ENCODE results near the gene ZNF335. TPM values are rescaled to one million over a fixed set of nuclear protein-coding genes. Genes with fewer than 3 reads are reported as not detected.

The ZNF335 gene
- polyA plus RNA-seq, 1 donor: 13.4 TPM

GRCh38 chr20:45918779-45919537, 53.0 kb downstream of the ZNF335 start:
- Histone ChIP-seq H3K4me3 (ENCODE audit: low read length) (no peak overlapping the region), H3K9me3 (ENCODE audit: control insufficient read depth, low read depth, low read length) (no peaks in the 10 kb centered on the region), H3K27me3 (ENCODE audit: control insufficient read depth, insufficient read depth, low read length) (no peaks in the 10 kb centered on the region), H3K36me3 (ENCODE audit: control insufficient read depth, insufficient read depth, low read length) (no peaks in the 10 kb centered on the region), H3K4me1 (ENCODE audit: control insufficient read depth, insufficient read depth, low read length) (peaks cover 16% of the 10 kb centered on the region), H3K27ac (ENCODE audit: low read length) (peak overlapping the region; percentile 63)
- no peak for DNase-seq
- WGBS (ENCODE audit: insufficient coverage, low lambda C conversion rate): no CpG with 5 or more reads among the region's 12 CpGs

GRCh38 chr20:45918182-45918737, 53.7 kb downstream of the ZNF335 start:
- Histone ChIP-seq H3K4me3 (ENCODE audit: low read length) (no peak overlapping the region), H3K27me3 (ENCODE audit: control insufficient read depth, insufficient read depth, low read length) (no peaks in the 10 kb centered on the region), H3K4me1 (ENCODE audit: control insufficient read depth, insufficient read depth, low read length) (peaks cover 16% of the 10 kb centered on the region), H3K36me3 (ENCODE audit: control insufficient read depth, insufficient read depth, low read length) (no peaks in the 10 kb centered on the region), H3K27ac (ENCODE audit: low read length) (peak overlapping the region; percentile 63), H3K9me3 (ENCODE audit: control insufficient read depth, low read depth, low read length) (no peaks in the 10 kb centered on the region)
- DNase-seq: peak; percentile 78 to 92
- WGBS (ENCODE audit: insufficient coverage, low lambda C conversion rate): no CpG with 5 or more reads among the region's 5 CpGs

- peak in 1 of 2 donors; percentile 37 for DNase-seq
- Histone ChIP-seq H3K27ac (ENCODE audit: low read length) (peak overlapping the region; percentile 63), H3K36me3 (ENCODE audit: control insufficient read depth, insufficient read depth, low read length) (no peaks in the 10 kb centered on the region), H3K4me3 (ENCODE audit: low read length) (no peak overlapping the region), H3K27me3 (ENCODE audit: control insufficient read depth, insufficient read depth, low read length) (no peaks in the 10 kb centered on the region), H3K9me3 (ENCODE audit: control insufficient read depth, low read depth, low read length) (no peaks in the 10 kb centered on the region), H3K4me1 (ENCODE audit: control insufficient read depth, insufficient read depth, low read length) (peaks cover 16% of the 10 kb centered on the region)
- WGBS (ENCODE audit: insufficient coverage, low lambda C conversion rate): no CpG with 5 or more reads among the region's 5 CpGs
Observed at GRCh38 chr20:45917790-45918141, 54.2 kb downstream of the ZNF335 start.

GRCh38 chr20:45913116-45913515, 58.9 kb downstream of the ZNF335 start:
- H3K9me3 ChIP-seq (ENCODE audit: control insufficient read depth, low read depth, low read length): peaks cover 4% of the 10 kb centered on the region
- no peaks in the 10 kb centered on the region for H3K36me3 ChIP-seq (ENCODE audit: control insufficient read depth, insufficient read depth, low read length)
- no peak overlapping the region for H3K4me3 ChIP-seq (ENCODE audit: low read length)
- no peak overlapping the region for H3K27ac ChIP-seq (ENCODE audit: low read length)
- no peak for DNase-seq
- WGBS (ENCODE audit: insufficient coverage, low lambda C conversion rate): 75% methylated on average over 1 of the region's 5 CpGs
- peaks cover 26% of the 10 kb centered on the region for H3K4me1 ChIP-seq (ENCODE audit: control insufficient read depth, insufficient read depth, low read length)
- H3K27me3 ChIP-seq (ENCODE audit: control insufficient read depth, insufficient read depth, low read length): no peaks in the 10 kb centered on the region

- DNase-seq: no peak
- H3K4me1 ChIP-seq (ENCODE audit: control insufficient read depth, insufficient read depth, low read length): peaks cover 21% of the 10 kb centered on the region
- peaks cover 4% of the 10 kb centered on the region for H3K9me3 ChIP-seq (ENCODE audit: control insufficient read depth, low read depth, low read length)
- peak overlapping the region; percentile 51 for H3K4me3 ChIP-seq (ENCODE audit: low read length)
- no CpG with 5 or more reads among the region's 4 CpGs for WGBS (ENCODE audit: insufficient coverage, low lambda C conversion rate)
- H3K27ac ChIP-seq (ENCODE audit: low read length): no peak overlapping the region
- H3K27me3 ChIP-seq (ENCODE audit: control insufficient read depth, insufficient read depth, low read length): no peaks in the 10 kb centered on the region
- H3K36me3 ChIP-seq (ENCODE audit: control insufficient read depth, insufficient read depth, low read length): peaks cover 5% of the 10 kb centered on the region
Observed at GRCh38 chr20:45912344-45912682, 59.7 kb downstream of the ZNF335 start.

- peak within 1 kb of the TSS; percentile 51 for H3K4me3 ChIP-seq (ENCODE audit: low read length)
- H3K4me1 ChIP-seq (ENCODE audit: control insufficient read depth, insufficient read depth, low read length): peaks cover 21% of the 10 kb centered on the region
- peaks cover 4% of the 10 kb centered on the region for H3K9me3 ChIP-seq (ENCODE audit: control insufficient read depth, low read depth, low read length)
- H3K27ac ChIP-seq (ENCODE audit: low read length): peak within 1 kb of the TSS; percentile 43
- WGBS (ENCODE audit: insufficient coverage, low lambda C conversion rate): no CpG with 5 or more reads among the region's 58 CpGs
- peaks cover 6% of the 10 kb centered on the region for H3K36me3 ChIP-seq (ENCODE audit: control insufficient read depth, insufficient read depth, low read length)
- DNase-seq: peak in 1 of 2 donors; percentile 59
- H3K27me3 ChIP-seq (ENCODE audit: control insufficient read depth, insufficient read depth, low read length): no peaks in the 10 kb centered on the region
Observed at GRCh38 chr20:45911486-45912343, 60.3 kb downstream of the ZNF335 start, which contains the start of gene PLTP. PLTP (minus strand) TSS chr20:45912155; CDS start chr20:45911452, 703 bp downstream.

GRCh38 chr20:45910670-45911485, 61.1 kb downstream of the ZNF335 start:
- peak; percentile 97 to 99 for DNase-seq
- H3K4me1 ChIP-seq (ENCODE audit: control insufficient read depth, insufficient read depth, low read length): peaks cover 21% of the 10 kb centered on the region
- peaks cover 9% of the 10 kb centered on the region for H3K36me3 ChIP-seq (ENCODE audit: control insufficient read depth, insufficient read depth, low read length)
- peak overlapping the region; percentile 51 for H3K4me3 ChIP-seq (ENCODE audit: low read length)
- H3K27me3 ChIP-seq (ENCODE audit: control insufficient read depth, insufficient read depth, low read length): no peaks in the 10 kb centered on the region
- peak overlapping the region; percentile 43 for H3K27ac ChIP-seq (ENCODE audit: low read length)
- H3K9me3 ChIP-seq (ENCODE audit: control insufficient read depth, low read depth, low read length): peaks cover 4% of the 10 kb centered on the region
- 12% methylated on average over 6 of the region's 43 CpGs for whole genome bisulfite sequencing (ENCODE audit: insufficient coverage, low lambda C conversion rate)

- Histone ChIP-seq H3K36me3 (ENCODE audit: control insufficient read depth, insufficient read depth, low read length) (peaks cover 9% of the 10 kb centered on the region), H3K27me3 (ENCODE audit: control insufficient read depth, insufficient read depth, low read length) (no peaks in the 10 kb centered on the region), H3K4me3 (ENCODE audit: low read length) (no peak overlapping the region), H3K4me1 (ENCODE audit: control insufficient read depth, insufficient read depth, low read length) (peaks cover 21% of the 10 kb centered on the region), H3K9me3 (ENCODE audit: control insufficient read depth, low read depth, low read length) (peaks cover 4% of the 10 kb centered on the region), H3K27ac (ENCODE audit: low read length) (peak overlapping the region; percentile 12)
- no peak for DNase-seq
- WGBS (ENCODE audit: insufficient coverage, low lambda C conversion rate): no CpG with 5 or more reads among the region's 22 CpGs
Observed at GRCh38 chr20:45909817-45910669, 62.0 kb downstream of the ZNF335 start.

- Histone ChIP-seq H3K27ac (ENCODE audit: low read length) (no peak overlapping the region), H3K4me3 (ENCODE audit: low read length) (no peak overlapping the region)
- WGBS (ENCODE audit: insufficient coverage, low lambda C conversion rate): no CpG with 5 or more reads among the region's 12 CpGs
Observed at GRCh38 chr20:45909336-45909808, 62.6 kb downstream of the ZNF335 start.

More at GRCh38 chr20:45909336-45909808, 62.6 kb downstream of the ZNF335 start:
- Histone ChIP-seq H3K9me3 (ENCODE audit: control insufficient read depth, low read depth, low read length) (peaks cover 4% of the 10 kb centered on the region), H3K27me3 (ENCODE audit: control insufficient read depth, insufficient read depth, low read length) (no peaks in the 10 kb centered on the region), H3K36me3 (ENCODE audit: control insufficient read depth, insufficient read depth, low read length) (peaks cover 9% of the 10 kb centered on the region), H3K4me1 (ENCODE audit: control insufficient read depth, insufficient read depth, low read length) (peaks cover 18% of the 10 kb centered on the region)
- no peak for DNase-seq

Measured in large intestine (tissue), 3 donors.